Spleen (tissue), 11 donors: ENCODE data around the gene PIH1D1. TPM values are rescaled to one million over a fixed set of nuclear protein-coding genes. Genes with fewer than 3 reads are reported as not detected.
A peak's percentile ranks its signal among the peaks of the same experiment; 100 is the strongest.

Source experiments
- DNase-seq: peaks from one replicate; pipeline ENCODE4 v3.0.0-alpha.2; 2020
- H3K27ac ChIP-seq, 8 donors: fragments of 200-600 bp; sonication (generic) in 7 of 8; 1 replicate in 4 of 8; 2 replicates in 4 of 8; pipeline versions ENCODE4 v1.5.0 to v1.8.0; 2016 to 2021; ENCODE audit warnings: inconsistent platforms in 4 of 8, mild to moderate bottlenecking in 4 of 8, moderate library complexity in 1 of 8
- H3K27me3 ChIP-seq, 7 donors: fragments of 200-600 bp; sonication (generic) in 6 of 7; replicated peaks in 1 of 7; 1 replicate in 4 of 7; 2 replicates in 3 of 7; pipeline versions ENCODE4 v1.5.0 to v1.8.0; 2016 to 2021; ENCODE audit warnings: inconsistent platforms in 3 of 7, mild to moderate bottlenecking in 1 of 7
- H3K36me3 ChIP-seq, 6 donors: fragments of 200-600 bp; sonication (generic) in 5 of 6; 1 replicate in 4 of 6; 2 replicates in 2 of 6; pipeline versions ENCODE4 v1.5.0 to v1.8.0; 2016 to 2021; ENCODE audit warnings: inconsistent platforms in 2 of 6
- H3K4me1 ChIP-seq, 6 donors: fragments of 200-600 bp; sonication (generic) in 5 of 6; 1 replicate in 3 of 6; 2 replicates in 3 of 6; pipeline versions ENCODE4 v1.5.0 to v1.8.0; 2016 to 2021; ENCODE audit warnings: inconsistent platforms in 3 of 6
- H3K4me3 ChIP-seq, 8 donors: fragments of 200-600 bp; sonication (generic) in 7 of 8; 1 replicate in 4 of 8; 2 replicates in 4 of 8; pipeline versions ENCODE4 v1.5.0 to v1.8.0; 2016 to 2021; ENCODE audit warnings: inconsistent platforms in 4 of 8, mild to moderate bottlenecking in 4 of 8, moderate library complexity in 2 of 8
- H3K9me3 ChIP-seq, 8 donors: fragments of 200-600 bp; sonication (generic) in 7 of 8; 1 replicate in 4 of 8; 2 replicates in 4 of 8; pipeline versions ENCODE4 v1.5.0 to v1.8.0; 2016 to 2021; ENCODE audit warnings: inconsistent platforms in 4 of 8
- POLR2A ChIP-seq, 3 donors: fragments of 450-650 bp; IDR thresholded peaks; one replicate each; pipeline ENCODE4 v1.5.1; 2017; ENCODE audit warnings: antibody characterized with exemption in 3 of 3, mild to moderate bottlenecking in 1 of 3
- POLR2AphosphoS5 ChIP-seq, 3 donors: sonication (generic); formaldehyde crosslinking; IDR thresholded peaks; one replicate each; pipeline ENCODE4 v1.5.1; 2017; ENCODE audit warnings: antibody characterized with exemption in 3 of 3
- WGBS, 5 donors: extraction: QIAGEN DNeasy Blood & Tissue Kit in 3 of 5; methylation state at CpG; one replicate each; pipeline versions ENCODE4 v1.1.5 to v1.1.7; 2013 to 2018; 5-methylcytosine and 5-hydroxymethylcytosine counted together
- intact Hi-C: fragments of 100-400 bp; cut with DNase I; formaldehyde crosslinking; loops from one replicate; pipeline ENCODE4 v1.15.0; 2023; ENCODE audit warnings: low total_unique reads
- polyA plus RNA-seq, 3 donors: library from polyadenylated mRNA; stranded (reverse); fragments of 200-250 nt; gene quantifications; one replicate each; pipeline ENCODE4 v1.2.1, GENCODE V29; 2013
- total RNA-seq, 7 donors: library from RNA; depleted of rRNA in 3 of 7; stranded (reverse); fragments of >200 nt in 3 of 7; fragmentation: NEBNext Ultra II Directional in 4 of 7; extraction: Animal tissue kit (Norgen Biotek cat#: 25700) in 4 of 7; gene quantifications; one replicate each; pipeline versions ENCODE4 v1.1.0 to v1.2.1, GENCODE V29; 2016 to 2021
- TF ChIP-seq, protein P1 (sequence below), 11 experiments: fragments of 200-600 bp in 7 of 11; fragments of 450-650 bp in 4 of 11; sonication (generic) in 4 of 11; IDR thresholded peaks in 8 of 11; conservative IDR thresholded peaks in 3 of 11; 1 replicate in 7 of 11; 2 replicates in 4 of 11; pipeline versions ENCODE4 v1.4.0 to v1.8.0; 2016 to 2021; ENCODE audit warnings: antibody characterized with exemption in 11 of 11, inconsistent platforms in 4 of 11, mild to moderate bottlenecking in 1 of 11
- donor health status: healthy with polysubstance abuse.
- donor health status: DM: no; HTN: no; CAD: no; lungs with moderate emphysema.
- donor health status: DM: no; HTN: no; CAD: no.
- donor health status: Bipolar disorder and iron deficiency.
- donor health status: healthy.
- donor health status: DM: no; HTN: no; CAD: no.
- donor health status: DM: yes; HTN: yes; CAD: no.

PIH1D1 gene
- total and polyA plus RNA-seq, 10 donors, result 76.0 to 140 (median 86.3) TPM

DNA sequence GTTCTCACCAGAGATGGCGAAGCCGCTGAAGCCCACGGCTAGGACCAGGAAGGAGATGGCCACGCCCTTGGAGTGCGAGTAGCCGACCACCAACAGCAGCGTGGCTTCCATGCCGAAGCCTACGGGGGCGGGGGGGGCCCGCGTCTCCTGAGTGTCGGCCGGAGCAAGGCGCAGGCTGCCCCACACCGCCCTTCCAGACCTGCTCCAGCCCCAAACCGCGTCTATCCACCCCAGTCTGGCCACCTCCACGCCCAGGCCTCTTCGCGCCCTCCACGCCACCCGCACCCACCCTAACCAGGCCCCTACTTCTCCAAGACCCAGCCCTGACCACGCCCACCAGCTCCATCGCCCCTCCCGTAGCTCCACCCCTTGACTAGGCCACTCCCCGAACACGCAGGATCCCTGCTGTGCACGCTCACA is 20.3 kb downstream of the PIH1D1 start:
- Histone ChIP-seq H3K9me3 (no peaks in the 10 kb centered on the region), H3K36me3 (no peaks in the 10 kb centered on the region), H3K4me1 (peaks cover 7 to 43% (median 22%) of the 10 kb centered on the region in 6 donors), H3K27me3 (peaks cover 9 to 100% (median 97%) of the 10 kb centered on the region in 7 donors), H3K4me3 (no peak overlapping the region), H3K27ac (no peak overlapping the region)
- no peak for DNase-seq
- TF ChIP-seq, protein P1, sequence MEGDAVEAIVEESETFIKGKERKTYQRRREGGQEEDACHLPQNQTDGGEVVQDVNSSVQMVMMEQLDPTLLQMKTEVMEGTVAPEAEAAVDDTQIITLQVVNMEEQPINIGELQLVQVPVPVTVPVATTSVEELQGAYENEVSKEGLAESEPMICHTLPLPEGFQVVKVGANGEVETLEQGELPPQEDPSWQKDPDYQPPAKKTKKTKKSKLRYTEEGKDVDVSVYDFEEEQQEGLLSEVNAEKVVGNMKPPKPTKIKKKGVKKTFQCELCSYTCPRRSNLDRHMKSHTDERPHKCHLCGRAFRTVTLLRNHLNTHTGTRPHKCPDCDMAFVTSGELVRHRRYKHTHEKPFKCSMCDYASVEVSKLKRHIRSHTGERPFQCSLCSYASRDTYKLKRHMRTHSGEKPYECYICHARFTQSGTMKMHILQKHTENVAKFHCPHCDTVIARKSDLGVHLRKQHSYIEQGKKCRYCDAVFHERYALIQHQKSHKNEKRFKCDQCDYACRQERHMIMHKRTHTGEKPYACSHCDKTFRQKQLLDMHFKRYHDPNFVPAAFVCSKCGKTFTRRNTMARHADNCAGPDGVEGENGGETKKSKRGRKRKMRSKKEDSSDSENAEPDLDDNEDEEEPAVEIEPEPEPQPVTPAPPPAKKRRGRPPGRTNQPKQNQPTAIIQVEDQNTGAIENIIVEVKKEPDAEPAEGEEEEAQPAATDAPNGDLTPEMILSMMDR (IDR thresholded peaks at IDR 0.05 in 8 of 11, conservative IDR thresholded peaks at IDR 0.05 in 3 of 11), result no peak
- TF ChIP-seq POLR2A (IDR thresholded peaks at IDR 0.05) (no peak), POLR2AphosphoS5 (IDR thresholded peaks at IDR 0.05) (no peak)
- 38 to 48% (median 41%) methylated on average over 26 to 29 of the region's 29 CpGs for WGBS, 5 donors
- intact Hi-C loops, result no loop called here

DNA sequence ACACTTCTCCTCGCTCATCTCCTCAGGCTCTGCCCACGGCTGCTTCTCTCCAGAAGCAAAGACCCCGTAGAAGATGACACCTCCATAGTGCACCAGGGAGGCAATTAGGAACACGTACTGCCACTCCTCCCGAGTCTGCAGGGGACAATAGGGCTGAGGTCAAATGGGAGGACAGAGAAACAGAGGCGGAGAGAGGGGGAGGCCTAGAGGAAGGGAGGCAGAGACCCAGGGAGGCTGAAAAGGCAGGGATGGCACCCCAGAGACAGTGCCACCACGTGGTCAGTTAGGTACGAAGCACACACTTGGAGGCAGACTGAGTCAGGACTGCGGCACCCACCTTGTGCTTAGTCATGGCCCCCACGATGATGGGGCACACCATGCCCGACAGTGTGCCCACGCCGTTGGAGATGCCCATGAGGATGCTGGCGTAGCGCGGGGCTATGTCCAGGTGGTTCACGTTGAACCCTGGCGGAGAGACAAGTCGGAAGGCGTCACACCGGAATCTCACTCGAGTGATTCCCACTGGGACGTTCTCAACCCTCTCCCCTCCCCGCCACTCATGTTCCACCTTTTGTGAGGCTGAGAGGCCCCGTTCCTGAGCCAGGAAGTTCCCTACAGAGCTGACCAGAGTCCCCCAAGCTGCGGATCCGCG is 20.8 kb downstream of the PIH1D1 start:
- Histone ChIP-seq H3K27ac (no peak overlapping the region), H3K4me1 (peaks cover 7 to 46% (median 22%) of the 10 kb centered on the region in 6 donors), H3K27me3 (peaks cover 9 to 100% (median 97%) of the 10 kb centered on the region in 7 donors), H3K9me3 (no peaks in the 10 kb centered on the region), H3K4me3 (no peak overlapping the region), H3K36me3 (no peaks in the 10 kb centered on the region)
- intact Hi-C loops, result no loop called here
- no peak for DNase-seq
- no peak for TF ChIP-seq POLR2A (IDR thresholded peaks at IDR 0.05)
- TF ChIP-seq, protein P1 (IDR thresholded peaks at IDR 0.05 in 8 of 11, conservative IDR thresholded peaks at IDR 0.05 in 3 of 11), result peak in 4 of 11 experiments; percentile 6 to 31 (median 27)
- 57 to 63% (median 61%) methylated on average over 26 to 28 of the region's 28 CpGs for WGBS, 5 donors

DNA sequence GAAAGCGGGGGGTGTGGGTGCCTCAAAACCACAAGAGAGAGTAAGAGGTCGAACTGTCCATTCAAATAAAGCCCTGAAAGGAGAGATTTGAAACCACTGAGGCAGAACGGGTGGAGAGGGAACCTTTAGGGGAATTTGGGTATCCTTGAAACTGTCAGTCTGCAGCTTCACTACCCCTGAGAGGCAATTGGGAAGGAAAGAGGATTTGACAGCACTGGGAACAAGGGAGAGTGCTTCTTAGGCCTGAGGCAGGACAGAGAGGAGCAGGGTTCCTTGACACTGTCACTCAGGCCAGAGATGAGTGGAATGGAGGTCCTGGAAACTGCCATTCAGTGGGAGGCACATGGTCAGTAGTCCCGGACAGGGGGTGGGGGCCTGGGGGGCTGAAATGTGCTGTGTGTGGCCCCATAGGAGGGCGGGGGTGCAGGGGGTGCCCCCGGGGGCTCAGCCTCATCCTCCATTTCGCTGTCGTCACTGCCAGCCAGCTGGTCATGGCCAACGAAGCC is 21.4 kb downstream of the PIH1D1 start:
- Histone ChIP-seq H3K4me1 (peaks cover 7 to 46% (median 22%) of the 10 kb centered on the region in 6 donors), H3K27ac (no peak overlapping the region), H3K4me3 (no peak overlapping the region), H3K36me3 (no peaks in the 10 kb centered on the region), H3K9me3 (no peaks in the 10 kb centered on the region), H3K27me3 (peaks cover 9 to 100% (median 97%) of the 10 kb centered on the region in 7 donors)
- DNase-seq, result no peak
- 56 to 72% (median 60%) methylated on average over 6 to 9 of the region's 9 CpGs for WGBS, 5 donors
- intact Hi-C loops, result no loop called here
- TF ChIP-seq, protein P1 (IDR thresholded peaks at IDR 0.05 in 8 of 11, conservative IDR thresholded peaks at IDR 0.05 in 3 of 11), result no peak
- TF ChIP-seq POLR2AphosphoS5 (IDR thresholded peaks at IDR 0.05) (no peak), POLR2A (IDR thresholded peaks at IDR 0.05) (no peak)
